Activated CD8-positive, alpha-beta memory T cell treated with anti-CD3 and anti-CD28 coated beads, Interleukin-2, amount 50 U/mL, for 24 hours (primary cell): ENCODE measurements around the gene CC2D2A.
"Not testable (repeated sequence)": the region's sequence is repeated elsewhere in the genome, so short reads cannot be mapped to it uniquely, and the experiment has no call there.

Experiments
- DNase-seq: peaks from one replicate; pipeline ENCODE4 v3.0.0-alpha.2; 2020; ENCODE audit errors: extremely low read depth

CC2D2A gene

GRCh38 chr4:15557786-15558550 is 88.3 kb downstream of the CC2D2A start:
- DNase-seq = no peak

- DNase-seq = no peak
Observed at GRCh38 chr4:15558561-15558960, 88.9 kb downstream of the CC2D2A start.

GRCh38 chr4:15562114-15562513 is 92.4 kb downstream of the CC2D2A start:
- no peak for DNase-seq

- no peak for DNase-seq
Observed at GRCh38 chr4:15562623-15563022, 92.9 kb downstream of the CC2D2A start.

- DNase-seq = no peak
Observed at GRCh38 chr4:15563871-15564270, 94.2 kb downstream of the CC2D2A start.

- DNase-seq = no peak
Observed at GRCh38 chr4:15568821-15569220, 99.1 kb downstream of the CC2D2A start.

GRCh38 chr4:15569746-15570145 is 100.1 kb downstream of the CC2D2A start:
- DNase-seq = no peak

- DNase-seq = no peak
Observed at GRCh38 chr4:15575966-15576365, 106.3 kb downstream of the CC2D2A start.

- no peak for DNase-seq
Observed at GRCh38 chr4:15577508-15577907, 107.8 kb downstream of the CC2D2A start.

- no peak for DNase-seq
Observed at GRCh38 chr4:15584785-15585184, 115.1 kb downstream of the CC2D2A start.

- DNase-seq = no peak
Observed at GRCh38 chr4:15585331-15585730, 115.6 kb downstream of the CC2D2A start.

GRCh38 chr4:15586066-15586465 is 116.4 kb downstream of the CC2D2A start:
- no peak for DNase-seq

- no peak for DNase-seq
Observed at GRCh38 chr4:15587649-15588048, 118.0 kb downstream of the CC2D2A start.

GRCh38 chr4:15592799-15593198 is 123.1 kb downstream of the CC2D2A start:
- no peak for DNase-seq

GRCh38 chr4:15598644-15599043 is 129.0 kb downstream of the CC2D2A start:
- DNase-seq = no peak

- no peak for DNase-seq
Observed at GRCh38 chr4:15600176-15600575, 130.5 kb downstream of the CC2D2A start.

GRCh38 chr4:15601862-15602261 is 132.2 kb downstream of the CC2D2A start:
- no peak for DNase-seq

- DNase-seq = no peak
Observed at GRCh38 chr4:15605537-15605936, 135.9 kb downstream of the CC2D2A start.

- DNase-seq = no peak
Observed at GRCh38 chr4:15610855-15611254, 141.2 kb downstream of the CC2D2A start.

- DNase-seq = no peak
Observed at GRCh38 chr4:15612136-15612535, 142.5 kb downstream of the CC2D2A start.

- not testable (repeated sequence) for DNase-seq
Observed at GRCh38 chr4:15614891-15615290, 145.2 kb downstream of the CC2D2A start.

GRCh38 chr4:15617407-15617806 is 147.7 kb downstream of the CC2D2A start:
- DNase-seq = not testable (repeated sequence)

- no peak for DNase-seq
Observed at GRCh38 chr4:15636818-15637217, 167.1 kb downstream of the CC2D2A start.

GRCh38 chr4:15638418-15638817 is 168.7 kb downstream of the CC2D2A start:
- no peak for DNase-seq
